Upper lobe of left lung (tissue), 4 donors: ENCODE data around the gene FAM227A.

ENCODE experiments used
- EP300 ChIP-seq, 4 donors: sonication (generic); formaldehyde crosslinking; IDR thresholded peaks; one replicate each; pipeline ENCODE4 v1.5.1; 2017; ENCODE audit warnings: antibody characterized with exemption in 4 of 4, control low read depth in 2 of 4
- TF ChIP-seq, protein P1 (sequence below), 6 experiments: fragments of 450-650 bp in 4 of 6; fragments of 200-600 bp in 2 of 6; sonication (generic) in 2 of 6; IDR thresholded peaks; one replicate each; pipeline ENCODE4 v1.5.1; 2016 to 2019; ENCODE audit warnings: antibody characterized with exemption in 6 of 6

DNA sequence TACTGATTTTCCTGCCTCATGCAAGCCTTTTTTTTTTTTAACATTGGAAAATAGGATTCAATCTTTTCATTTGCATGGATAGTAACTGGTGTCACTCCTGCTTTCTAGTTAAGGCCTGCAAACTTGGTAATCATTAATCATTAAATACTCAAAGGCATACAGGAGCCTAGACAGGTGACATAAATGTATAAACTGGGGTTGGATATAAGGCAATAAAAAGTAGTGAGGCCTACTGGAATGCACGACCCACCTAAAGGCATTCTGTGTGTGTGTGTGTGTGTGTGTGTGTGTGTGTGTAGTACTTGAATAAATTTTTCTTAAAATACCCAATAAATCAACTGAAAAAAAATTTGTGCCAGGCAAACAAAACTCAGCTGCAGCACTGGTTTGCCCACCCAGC is 33.5 kb upstream of the FAM227A start:
- TF ChIP-seq, protein P1, sequence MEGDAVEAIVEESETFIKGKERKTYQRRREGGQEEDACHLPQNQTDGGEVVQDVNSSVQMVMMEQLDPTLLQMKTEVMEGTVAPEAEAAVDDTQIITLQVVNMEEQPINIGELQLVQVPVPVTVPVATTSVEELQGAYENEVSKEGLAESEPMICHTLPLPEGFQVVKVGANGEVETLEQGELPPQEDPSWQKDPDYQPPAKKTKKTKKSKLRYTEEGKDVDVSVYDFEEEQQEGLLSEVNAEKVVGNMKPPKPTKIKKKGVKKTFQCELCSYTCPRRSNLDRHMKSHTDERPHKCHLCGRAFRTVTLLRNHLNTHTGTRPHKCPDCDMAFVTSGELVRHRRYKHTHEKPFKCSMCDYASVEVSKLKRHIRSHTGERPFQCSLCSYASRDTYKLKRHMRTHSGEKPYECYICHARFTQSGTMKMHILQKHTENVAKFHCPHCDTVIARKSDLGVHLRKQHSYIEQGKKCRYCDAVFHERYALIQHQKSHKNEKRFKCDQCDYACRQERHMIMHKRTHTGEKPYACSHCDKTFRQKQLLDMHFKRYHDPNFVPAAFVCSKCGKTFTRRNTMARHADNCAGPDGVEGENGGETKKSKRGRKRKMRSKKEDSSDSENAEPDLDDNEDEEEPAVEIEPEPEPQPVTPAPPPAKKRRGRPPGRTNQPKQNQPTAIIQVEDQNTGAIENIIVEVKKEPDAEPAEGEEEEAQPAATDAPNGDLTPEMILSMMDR (IDR thresholded peaks at IDR 0.05): no peak
- no peak for TF ChIP-seq EP300 (IDR thresholded peaks at IDR 0.05)
